Epithelial cell of proximal tubule (primary cell): ENCODE measurements around the gene PDE6H. TPM values are rescaled to one million over a fixed set of nuclear protein-coding genes. Genes with fewer than 3 reads are reported as not detected.

Source experiments
- DNase-seq: peaks from one replicate; pipeline ENCODE4 v3.0.0-alpha.2; 2011; ENCODE audit warnings: low read depth
- H3K4me3 ChIP-seq: 2 replicates; pipeline ENCODE4 v1.5.1; 2011; ENCODE audit warnings: low read depth, mild to moderate bottlenecking, low read length
- CTCF ChIP-seq: conservative IDR thresholded peaks from 2 replicates; pipeline ENCODE4 v1.5.1; 2012; ENCODE audit warnings: low read depth, mild to moderate bottlenecking, low read length
- total RNA-seq: library from RNA; depleted of rRNA; stranded (reverse); fragments of >200 nt; gene quantifications from 2 replicates; pipeline ENCODE4 v1.2.3, GENCODE V29; 2015

The PDE6H gene
- total RNA-seq, 1 donor from 2014 or later, result not detected

GRCh38 chr12:14959916-14960496, 12.8 kb upstream of the PDE6H start:
- H3K4me3 ChIP-seq, result no peak overlapping the region

GRCh38 chr12:14960548-14961465, 12.0 kb upstream of the PDE6H start:
- H3K4me3 ChIP-seq, result no peak overlapping the region
- DNase-seq, result no peak
- no peak for TF ChIP-seq CTCF

More at GRCh38 chr12:14959916-14960496, 12.8 kb upstream of the PDE6H start:
- no peak for TF ChIP-seq CTCF
- no peak for DNase-seq

GRCh38 chr12:14961466-14962152, 11.2 kb upstream of the PDE6H start, which contains the start of gene ARHGDIB:
TSS of gene ARHGDIB (minus strand) at chr12:14961601. CDS start at chr12:14950712, 10,889 bp downstream.
- no peak for TF ChIP-seq CTCF
- H3K4me3 ChIP-seq, result no peak within 1 kb of the TSS
- DNase-seq, result no peak

GRCh38 chr12:14962153-14962539, 10.7 kb upstream of the PDE6H start:
- no peak for TF ChIP-seq CTCF
- no peak overlapping the region for H3K4me3 ChIP-seq
- no peak for DNase-seq

GRCh38 chr12:14962797-14963196, 10.0 kb upstream of the PDE6H start:
- H3K4me3 ChIP-seq, result no peak overlapping the region
- DNase-seq, result no peak
- TF ChIP-seq CTCF, result no peak

GRCh38 chr12:14963520-14963919, 9.3 kb upstream of the PDE6H start:
- TF ChIP-seq CTCF, result no peak
- no peak for DNase-seq
- H3K4me3 ChIP-seq, result no peak overlapping the region
